Measurements from ENCODE around the gene TBC1D8. TPM values are rescaled to one million over a fixed set of nuclear protein-coding genes. Genes with fewer than 3 reads are reported as not detected.
A peak's percentile ranks its signal among the peaks of the same experiment; 100 is the strongest.

The TBC1D8 gene
- total and polyA plus RNA-seq, 2 of the 13 experiments (the other 11 are each of a cell fraction or from before 2014, with no cell fraction given) = 45.1 to 95.4 TPM

- TF ChIP-seq ZNF710 (CRISPR knock-in tag; IDR thresholded peaks at IDR 0.05; ENCODE audit: borderline replicate concordance) (peak; percentile 53; the same call in 1 of the 2 replicates), ZNF143 (CRISPR knock-in tag; IDR thresholded peaks at IDR 0.05) (no peak), ZNF30 (CRISPR knock-in tag; IDR thresholded peaks at IDR 0.05) (no peak), ZBTB34 (CRISPR knock-in tag; IDR thresholded peaks at IDR 0.05) (peak; percentile 66), CEBPG (CRISPR knock-in tag; IDR thresholded peaks at IDR 0.05) (peak; percentile 64), RFX5 (IDR thresholded peaks at IDR 0.05; ENCODE audit: low read depth, low read length) (no peak), HOMEZ (CRISPR knock-in tag; IDR thresholded peaks at IDR 0.05; ENCODE audit: low read depth) (peak; percentile 83), MAFK (conservative IDR thresholded peaks at IDR 0.05 in 1 of 2, IDR thresholded peaks at IDR 0.05 in 1 of 2; ENCODE audit: low read length in 2 of 2) (no peak), ZFX (CRISPR knock-in tag; IDR thresholded peaks at IDR 0.05; ENCODE audit: low read depth) (0 out of 2 replicates have a peak, but pooled peaks have one; percentile 34), PAF1 (CRISPR knock-in tag; IDR thresholded peaks at IDR 0.05) (no peak), REXO4 (CRISPR knock-in tag; IDR thresholded peaks at IDR 0.05; ENCODE audit: borderline replicate concordance) (no peak), ZNF549 (CRISPR knock-in tag; IDR thresholded peaks at IDR 0.05) (no peak), ZNF275 (CRISPR knock-in tag; IDR thresholded peaks at IDR 0.05; ENCODE audit: borderline replicate concordance) (no peak), THAP7 (CRISPR knock-in tag; IDR thresholded peaks at IDR 0.05) (no peak), HHEX (CRISPR knock-in tag; IDR thresholded peaks at IDR 0.05) (no peak), ATF2 (CRISPR knock-in tag; IDR thresholded peaks at IDR 0.05) (peak; percentile 70), ZFP36 (IDR thresholded peaks at IDR 0.05; ENCODE audit: borderline replicate concordance, low read depth, low read length, partially characterized antibody) (no peak)
These were observed 26.4 kb downstream of the TBC1D8 start (continued) for GRCh38 chr2:101124643-101125366.

All from HepG2 (cell line).